Kidney (tissue), 14 donors: ENCODE results near the gene CSPG4. TPM values are rescaled to one million over a fixed set of nuclear protein-coding genes. Genes with fewer than 3 reads are reported as not detected.
A peak's percentile ranks its signal among the peaks of the same experiment; 100 is the strongest.

ENCODE experiments used
- DNase-seq, 5 donors: peaks; one replicate each; pipeline ENCODE4 v3.0.0-alpha.2; 2013 to 2020
- FAIRE-seq: peaks from 2 replicates; lab custom pipeline; 2012; peaks lifted over from hg19 to GRCh38; lab: Jason Lieb, UNC
- H3K27ac ChIP-seq, 2 donors: one replicate each; pipeline ENCODE4 v1.7.0; 2013; ENCODE audit warnings: low read depth in 2 of 2, low read length in 2 of 2, inconsistent platforms in 1 of 2
- H3K27me3 ChIP-seq: one replicate; pipeline ENCODE4 v1.7.1; 2013; ENCODE audit warnings: low read length, inconsistent platforms; ENCODE audit not compliant: control insufficient read depth, insufficient read depth
- H3K36me3 ChIP-seq, 3 donors: one replicate each; pipeline versions ENCODE4 v1.7.0 to v1.7.1; 2013; ENCODE audit warnings: low read length in 3 of 3, control low read depth in 1 of 3, inconsistent platforms in 1 of 3; ENCODE audit not compliant: insufficient read depth in 3 of 3, control insufficient read depth in 2 of 3
- H3K4me1 ChIP-seq, 3 donors: one replicate each; pipeline versions ENCODE4 v1.7.0 to v1.7.1; 2013; ENCODE audit warnings: low read length in 3 of 3, inconsistent platforms in 1 of 3, low read depth in 1 of 3; ENCODE audit not compliant: control insufficient read depth in 2 of 3, insufficient read depth in 2 of 3
- H3K4me3 ChIP-seq, 3 donors: one replicate each; pipeline versions ENCODE4 v1.7.0 to v1.8.1; 2013; ENCODE audit warnings: low read length in 3 of 3, control low read depth in 1 of 3, inconsistent platforms in 1 of 3
- H3K9ac ChIP-seq, 3 donors: one replicate each; pipeline versions ENCODE4 v1.7.0 to v1.7.1; 2013; ENCODE audit warnings: low read length in 3 of 3, control low read depth in 1 of 3, inconsistent platforms in 1 of 3
- H3K9me3 ChIP-seq, 3 donors: one replicate each; pipeline versions ENCODE4 v1.7.0 to v1.7.1; 2013; ENCODE audit warnings: low read length in 3 of 3, control low read depth in 1 of 3, inconsistent platforms in 1 of 3; ENCODE audit not compliant: control insufficient read depth in 2 of 3, insufficient read depth in 1 of 3
- CTCF ChIP-seq: IDR thresholded peaks from 3 replicates; pipeline ENCODE4 v1.5.1; 2012; ENCODE audit warnings: mild to moderate bottlenecking, moderate library complexity, borderline replicate concordance; ENCODE audit not compliant: insufficient read depth; ENCODE audit errors: extremely low read depth
- intact Hi-C: fragments of 100-400 bp; cut with DNase I; formaldehyde crosslinking; loops from one replicate; pipeline ENCODE4 v1.11.1; 2022
- polyA plus RNA-seq: library from polyadenylated mRNA; stranded (reverse); fragments of 350-450 nt; fragmentation: Illumina TruSeq; extraction: RNeasy Lipid Tissue Mini Kit (QIAGEN cat#74804); gene quantifications from one replicate; pipeline ENCODE4 v1.2.3, GENCODE V29; 2014; ENCODE audit warnings: low read depth, low replicate concordance; ENCODE audit not compliant: insufficient read depth
- total RNA-seq: library from RNA; stranded (reverse); fragmentation: NEBNext Ultra II Directional; extraction: Animal tissue kit (Norgen Biotek cat#: 25700); gene quantifications from one replicate; pipeline ENCODE4 v1.2.1, GENCODE V29; 2021
- donor health status: control.
- donor health status: control.
- donor health status: control.
- donor health status: control.
- donor health status: control.
- donor health status: DM: yes; HTN: yes; CAD: no.
- donor health status: Normal renal cell carcinoma (clear cell type).

Gene CSPG4
- total and polyA plus RNA-seq, 2 donors from 2014 or later = 4.4 to 30.7 TPM

- H3K4me3 ChIP-seq = peak overlapping the region in 2 of 3 donors; percentile 30 to 96
- no peaks in the 10 kb centered on the region for H3K27me3 ChIP-seq
- peaks cover 0 to 6% (median 0%) of the 10 kb centered on the region in 3 donors for H3K36me3 ChIP-seq
- H3K27ac ChIP-seq = no peak overlapping the region
- H3K9ac ChIP-seq = peak overlapping the region in 2 of 3 donors; percentile 15 to 38
- DNase-seq (peak in 2 of 5 donors; percentile 40 to 87), FAIRE-seq (no peak)
- peaks cover 0 to 53% (median 38%) of the 10 kb centered on the region in 3 donors for H3K4me1 ChIP-seq
- intact Hi-C loops = no loop called here
- TF ChIP-seq CTCF = no peak
- no peaks in the 10 kb centered on the region for H3K9me3 ChIP-seq
Measured at GRCh38 chr15:75650908-75651809, 61.5 kb downstream of the CSPG4 start.

GRCh38 chr15:75649848-75650247, 62.8 kb downstream of the CSPG4 start:
- no peak for FAIRE-seq

GRCh38 chr15:75649045-75649761, 63.4 kb downstream of the CSPG4 start:
- DNase-seq = peak in 1 of 5 donors; percentile 46
- no peaks in the 10 kb centered on the region for H3K27me3 ChIP-seq
- H3K4me3 ChIP-seq = peak overlapping the region; percentile 84 to 96 (median 93)
- FAIRE-seq = no peak
- intact Hi-C loops = no loop called here
- H3K27ac ChIP-seq = peak overlapping the region; percentile 96
- peak overlapping the region; percentile 4 to 99 (median 49) for H3K9ac ChIP-seq
- H3K9me3 ChIP-seq = no peaks in the 10 kb centered on the region
- H3K36me3 ChIP-seq = peaks cover 0 to 6% (median 0%) of the 10 kb centered on the region in 3 donors
- TF ChIP-seq CTCF = no peak
- peaks cover 0 to 53% (median 38%) of the 10 kb centered on the region in 3 donors for H3K4me1 ChIP-seq

More at GRCh38 chr15:75649848-75650247, 62.8 kb downstream of the CSPG4 start:
- peaks cover 0 to 6% (median 0%) of the 10 kb centered on the region in 3 donors for H3K36me3 ChIP-seq
- peaks cover 0 to 53% (median 38%) of the 10 kb centered on the region in 3 donors for H3K4me1 ChIP-seq
- peak overlapping the region in 1 of 3 donors; percentile 99 for H3K9ac ChIP-seq
- intact Hi-C loops = no loop called here
- no peak for DNase-seq
- H3K27me3 ChIP-seq = no peaks in the 10 kb centered on the region
- H3K27ac ChIP-seq = no peak overlapping the region
- H3K9me3 ChIP-seq = no peaks in the 10 kb centered on the region
- TF ChIP-seq CTCF = no peak
- H3K4me3 ChIP-seq = peak overlapping the region in 1 of 3 donors; percentile 96
